ENCODE results near the gene SPDYE3.

DNA sequence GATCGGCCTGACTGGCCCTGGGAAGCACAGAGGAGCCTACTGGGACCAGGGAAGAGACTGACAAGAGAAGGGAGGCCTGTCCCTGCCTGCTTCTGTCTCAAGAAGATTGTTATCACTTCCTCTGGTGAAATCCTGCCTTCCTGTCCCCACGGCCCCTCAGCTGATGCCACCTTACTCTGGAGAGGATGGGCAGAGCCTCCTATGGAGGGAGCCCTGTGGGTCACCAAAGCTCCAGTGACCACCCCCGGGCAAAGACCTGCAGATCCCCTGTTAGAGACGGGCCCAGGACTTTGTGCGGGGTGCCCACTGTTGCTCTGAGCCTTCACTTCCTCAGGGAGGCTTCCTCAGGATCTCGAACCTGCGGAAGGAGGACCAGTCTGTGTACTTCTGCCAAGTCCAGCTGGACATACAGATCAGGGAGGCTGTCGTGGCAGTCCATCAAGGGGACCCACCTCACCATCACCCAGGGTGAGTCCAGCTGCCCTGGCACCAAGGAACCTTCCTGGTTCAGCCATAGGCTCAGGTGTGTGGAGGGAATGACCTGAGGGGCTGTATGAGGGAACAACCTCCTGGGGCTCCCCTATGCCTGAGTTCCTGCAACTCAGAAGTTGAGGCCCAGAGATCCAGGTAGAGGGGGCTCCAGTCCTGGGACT lies 49.0 kb downstream of the SPDYE3 start:
- TF ChIP-seq, protein P1, sequence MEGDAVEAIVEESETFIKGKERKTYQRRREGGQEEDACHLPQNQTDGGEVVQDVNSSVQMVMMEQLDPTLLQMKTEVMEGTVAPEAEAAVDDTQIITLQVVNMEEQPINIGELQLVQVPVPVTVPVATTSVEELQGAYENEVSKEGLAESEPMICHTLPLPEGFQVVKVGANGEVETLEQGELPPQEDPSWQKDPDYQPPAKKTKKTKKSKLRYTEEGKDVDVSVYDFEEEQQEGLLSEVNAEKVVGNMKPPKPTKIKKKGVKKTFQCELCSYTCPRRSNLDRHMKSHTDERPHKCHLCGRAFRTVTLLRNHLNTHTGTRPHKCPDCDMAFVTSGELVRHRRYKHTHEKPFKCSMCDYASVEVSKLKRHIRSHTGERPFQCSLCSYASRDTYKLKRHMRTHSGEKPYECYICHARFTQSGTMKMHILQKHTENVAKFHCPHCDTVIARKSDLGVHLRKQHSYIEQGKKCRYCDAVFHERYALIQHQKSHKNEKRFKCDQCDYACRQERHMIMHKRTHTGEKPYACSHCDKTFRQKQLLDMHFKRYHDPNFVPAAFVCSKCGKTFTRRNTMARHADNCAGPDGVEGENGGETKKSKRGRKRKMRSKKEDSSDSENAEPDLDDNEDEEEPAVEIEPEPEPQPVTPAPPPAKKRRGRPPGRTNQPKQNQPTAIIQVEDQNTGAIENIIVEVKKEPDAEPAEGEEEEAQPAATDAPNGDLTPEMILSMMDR (IDR thresholded peaks at IDR 0.05): no peak
- TF ChIP-seq POLR2A (IDR thresholded peaks at IDR 0.05): no peak

All from testis (tissue), 2 donors.